H1 (cell line): ENCODE measurements around the gene NAGLU. TPM values are rescaled to one million over a fixed set of nuclear protein-coding genes. Genes with fewer than 3 reads are reported as not detected.

Experiments used
- BRCA1 ChIP-seq: IDR thresholded peaks from 2 replicates; pipeline ENCODE4 v1.6.1; 2012; ENCODE audit warnings: low read depth, low read length, improper control_type of control experiment
- MAFK ChIP-seq: IDR thresholded peaks from 2 replicates; pipeline ENCODE4 v1.6.1; 2012; ENCODE audit warnings: low read depth, mild to moderate bottlenecking, improper control_type of control experiment, low read length
- SIN3A ChIP-seq, 2 experiments: IDR thresholded peaks in 1 of 2; conservative IDR thresholded peaks in 1 of 2; 2 replicates each; pipeline ENCODE4 v1.6.1; 2011 to 2012; ENCODE audit warnings: low read length in 2 of 2, improper control_type of control experiment in 1 of 2, low read depth in 1 of 2, mild to moderate bottlenecking in 1 of 2
- SP2 ChIP-seq: IDR thresholded peaks from 2 replicates; pipeline ENCODE4 v1.6.1; 2012; ENCODE audit warnings: mild to moderate bottlenecking, low read length, inconsistent platforms
- microRNA-seq, 2 experiments: library from miRNA; unstranded; fragments of <30 nt; microRNA quantifications; one replicate each; pipeline versions ENCODE4 to v1.2.0, GENCODE V29; 2016 to 2020; ENCODE audit warnings: borderline microRNAs expressed in 2 of 2, borderline number of aligned reads in 2 of 2, borderline replicate concordance in 1 of 2
- polyA plus RNA-seq, 7 experiments: library from polyadenylated mRNA; depleted of rRNA in 3 of 7; stranded (reverse) in 5 of 7; unstranded in 2 of 7; fragments of >200 nt in 5 of 7; fragments of 200-250 nt in 2 of 7; gene quantifications; 1 replicate in 5 of 7; 2 replicates in 1 of 7; 4 replicates in 1 of 7; pipeline versions ENCODE4 v1.2.1 to v1.2.3, GENCODE V29; 2011 to 2013; ENCODE audit warnings: missing spikeins in 2 of 7, mixed read lengths in 2 of 7
- small RNA-seq: library from polyadenylated mRNA; stranded (forward); fragments of <200 nt; extraction: miRNeasy Mini kit (QIAGEN cat#:217004); gene quantifications from one replicate; pipeline ENCODE3, GENCODE V24; 2013; ENCODE audit not compliant: insufficient read depth
- total RNA-seq: library from RNA; stranded (reverse); fragmentation: NEBNext Ultra II Directional; extraction: Animal tissue kit (Norgen Biotek cat#: 25700); gene quantifications from 2 replicates; pipeline ENCODE4 v1.2.1, GENCODE V29; 2021

Gene NAGLU
- total and polyA plus RNA-seq, 2 of the 8 experiments (the other 6 are each of a cell fraction or from before 2014, with no cell fraction given), result 21.3 to 21.6 TPM

DNA sequence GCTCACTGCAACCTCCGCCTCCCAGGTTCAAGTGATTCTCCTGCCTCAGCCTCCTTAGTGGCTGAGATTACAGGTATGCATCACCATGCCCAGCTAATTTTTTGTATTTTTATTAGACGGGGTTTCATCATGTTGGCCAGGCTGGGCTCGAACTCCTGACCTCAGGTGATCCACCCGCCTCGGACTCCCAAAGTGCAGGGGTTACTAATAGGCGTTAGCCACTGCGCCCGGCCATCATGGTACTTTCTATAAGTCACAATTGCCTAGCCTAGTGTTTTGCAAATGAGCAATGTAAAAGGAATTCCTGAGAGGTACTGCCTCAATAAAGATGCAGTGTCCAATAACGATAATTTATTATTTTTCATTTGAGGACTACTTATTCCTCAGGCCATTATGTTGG, 55.4 kb downstream of the NAGLU start (continued):
- TF ChIP-seq SP2, result no peak
- TF ChIP-seq BRCA1, result no peak
- TF ChIP-seq SIN3A (conservative IDR thresholded peaks at IDR 0.05 in 1 of 2, IDR thresholded peaks at IDR 0.05 in 1 of 2; ENCODE audit: low read depth in 1 of 2, low read length in 2 of 2), result no peak
- TF ChIP-seq MAFK, result no peak

Small RNAs within 50 kb of the gene (microRNA-seq; reads per million reads assigned to microRNA genes)
- 2.0 to 2.1 reads per million in 2 experiments for gene MIR5010
- gene MIR548AT, result 0 to 0.81 reads per million in 2 experiments

Small RNAs within 50 kb of the gene (small RNA-seq; reads per million reads assigned to genes)
- 22.5 reads per million, percentile 92 among the genes with 10 or more reads in this experiment for gene MIR548AT

Other genes starting within 250 kb of the NAGLU start
- gene STAT5A, start 247.7 kb upstream of the NAGLU start, total RNA-seq, result 5.4 and 6.0 TPM in 2 replicates
- 4.2 and 7.9 TPM in 2 replicates for gene STAT5A, start 247.7 kb upstream of the NAGLU start, polyA plus RNA-seq (2011; rRNA removed)
- 94.1 and 94.3 TPM in 2 replicates for gene STAT3, start 147.8 kb upstream of the NAGLU start, total RNA-seq
- gene STAT3, start 147.8 kb upstream of the NAGLU start, polyA plus RNA-seq (2011; rRNA removed), result 38.4 and 41.2 TPM in 2 replicates
- 41.6 and 43.5 TPM in 2 replicates for gene CAVIN1, start 113.0 kb upstream of the NAGLU start, total RNA-seq
- gene CAVIN1, start 113.0 kb upstream of the NAGLU start, polyA plus RNA-seq (2011; rRNA removed), result 16.2 and 22.6 TPM in 2 replicates
- 55.3 and 57.3 TPM in 2 replicates for gene ATP6V0A1, start 77.4 kb upstream of the NAGLU start, total RNA-seq
- 63.4 and 77.4 TPM in 2 replicates for gene ATP6V0A1, start 77.4 kb upstream of the NAGLU start, polyA plus RNA-seq (2011; rRNA removed)
- 0.88 and 1.1 TPM in 2 replicates for gene HSD17B1, start 16.7 kb downstream of the NAGLU start, total RNA-seq
- 1.0 and 1.8 TPM in 2 replicates for gene HSD17B1, start 16.7 kb downstream of the NAGLU start, polyA plus RNA-seq (2011; rRNA removed)
- gene COASY, start 25.9 kb downstream of the NAGLU start, total RNA-seq, result 100 and 109 TPM in 2 replicates
- 64.5 and 110 TPM in 2 replicates for gene COASY, start 25.9 kb downstream of the NAGLU start, polyA plus RNA-seq (2011; rRNA removed)
- 27.5 and 34.2 TPM in 2 replicates for gene MLX, start 30.9 kb downstream of the NAGLU start, total RNA-seq
- gene MLX, start 30.9 kb downstream of the NAGLU start, polyA plus RNA-seq (2011; rRNA removed), result 25.4 and 27.0 TPM in 2 replicates
- gene PSMC3IP, start 41.5 kb downstream of the NAGLU start, total RNA-seq, result 21.9 and 22.7 TPM in 2 replicates
- gene PSMC3IP, start 41.5 kb downstream of the NAGLU start, polyA plus RNA-seq (2011; rRNA removed), result 9.5 and 11.5 TPM in 2 replicates
- 39.6 and 42.6 TPM in 2 replicates for gene RETREG3, start 73.1 kb downstream of the NAGLU start, total RNA-seq
- 23.7 and 27.0 TPM in 2 replicates for gene RETREG3, start 73.1 kb downstream of the NAGLU start, polyA plus RNA-seq (2011; rRNA removed)
- gene TUBG1, start 73.4 kb downstream of the NAGLU start, total RNA-seq, result 107 and 109 TPM in 2 replicates
- 208 and 276 TPM in 2 replicates for gene TUBG1, start 73.4 kb downstream of the NAGLU start, polyA plus RNA-seq (2011; rRNA removed)
- 13.0 and 14.8 TPM in 2 replicates for gene TUBG2, start 123.0 kb downstream of the NAGLU start, total RNA-seq
- 16.6 and 31.2 TPM in 2 replicates for gene TUBG2, start 123.0 kb downstream of the NAGLU start, polyA plus RNA-seq (2011; rRNA removed)
- 11.1 and 13.7 TPM in 2 replicates for gene PLEKHH3, start 140.8 kb downstream of the NAGLU start, total RNA-seq
- 13.5 and 23.7 TPM in 2 replicates for gene PLEKHH3, start 140.8 kb downstream of the NAGLU start, polyA plus RNA-seq (2011; rRNA removed)
- gene CCR10, start 145.6 kb downstream of the NAGLU start, total RNA-seq, result 0.75 and 1.1 TPM in 2 replicates
- gene CCR10, start 145.6 kb downstream of the NAGLU start, polyA plus RNA-seq (2011; rRNA removed), result 4.0 and 5.7 TPM in 2 replicates
- 4.7 and 5.2 TPM in 2 replicates for gene CNTNAP1, start 146.3 kb downstream of the NAGLU start, total RNA-seq
- 10.0 and 13.5 TPM in 2 replicates for gene CNTNAP1, start 146.3 kb downstream of the NAGLU start, polyA plus RNA-seq (2011; rRNA removed)
- gene EZH1, start 208.8 kb downstream of the NAGLU start, total RNA-seq, result 18.5 and 20.8 TPM in 2 replicates
- 17.4 and 22.9 TPM in 2 replicates for gene EZH1, start 208.8 kb downstream of the NAGLU start, polyA plus RNA-seq (2011; rRNA removed)
- gene RAMP2, start 225.0 kb downstream of the NAGLU start, total RNA-seq, result 12.0 and 13.4 TPM in 2 replicates
- gene RAMP2, start 225.0 kb downstream of the NAGLU start, polyA plus RNA-seq (2011; rRNA removed), result 41.5 and 41.7 TPM in 2 replicates
- gene VPS25, start 237.2 kb downstream of the NAGLU start, total RNA-seq, result 83.9 and 88.2 TPM in 2 replicates
- 150 and 188 TPM in 2 replicates for gene VPS25, start 237.2 kb downstream of the NAGLU start, polyA plus RNA-seq (2011; rRNA removed)
- gene WNK4, start 244.4 kb downstream of the NAGLU start, total RNA-seq, result 1.2 and 1.7 TPM in 2 replicates
- 0.21 and 0.86 TPM in 2 replicates for gene WNK4, start 244.4 kb downstream of the NAGLU start, polyA plus RNA-seq (2011; rRNA removed)